SK-N-SH (cell line): ENCODE measurements around the gene SND1. TPM values are rescaled to one million over a fixed set of nuclear protein-coding genes. Genes with fewer than 3 reads are reported as not detected.

Source experiments
- CTCF ChIA-PET: fragments of 300-600, 350-600 bp; formaldehyde crosslinking; extraction: SDS; loops from one replicate; lab custom pipeline; 2021; lab: Yijun Ruan, JAX
- POLR2A ChIA-PET: fragments of 350-600 bp; sonication (Branson Sonifier 250); formaldehyde crosslinking; extraction: SDS; loops from one replicate; lab custom pipeline; 2020; ENCODE audit warnings: antibody characterized with exemption, inconsistent platforms; lab: Yijun Ruan, JAX
- DNase-seq: peaks from one replicate; pipeline ENCODE4 v3.0.0; 2012
- H2AFZ ChIP-seq: fragments of 200-600 bp; sonication (generic); 2 replicates; pipeline ENCODE4 v1.8.1; 2016; ENCODE audit warnings: antibody characterized with exemption, mild to moderate bottlenecking, low read depth
- H3F3A ChIP-seq: fragments of 200-600 bp; sonication (generic); replicated peaks from 2 replicates; pipeline ENCODE3; 2016; ENCODE audit warnings: antibody characterized with exemption, mild to moderate bottlenecking; ENCODE audit not compliant: insufficient read depth
- H3K27ac ChIP-seq, 2 experiments: fragments of 200-500 bp in 1 of 2; fragments of 200-600 bp in 1 of 2; sonication (Bioruptor generic) in 1 of 2; sonication (generic), shearing (Covaris generic) in 1 of 2; 2 replicates each; pipeline versions ENCODE4 v1.5.1 to v1.6.1; 2014 to 2016; ENCODE audit warnings: low read depth in 2 of 2, inconsistent platforms in 1 of 2, low read length in 1 of 2, mild to moderate bottlenecking in 1 of 2, mixed read lengths in 1 of 2
- H3K27me3 ChIP-seq: fragments of 200-600 bp; sonication (generic), shearing (Covaris generic); 2 replicates; pipeline ENCODE4 v1.6.1; 2016; ENCODE audit warnings: mixed run types; ENCODE audit not compliant: insufficient read depth
- H3K36me3 ChIP-seq, 2 experiments: fragments of 200-500 bp in 1 of 2; fragments of 200-600 bp in 1 of 2; sonication (Bioruptor generic) in 1 of 2; sonication (generic) in 1 of 2; replicated peaks in 1 of 2; 2 replicates each; pipeline versions ENCODE3 to v1.5.1; 2014 to 2016; ENCODE audit warnings: low read length in 1 of 2, mild to moderate bottlenecking in 1 of 2; ENCODE audit not compliant: insufficient read depth in 2 of 2, control insufficient read depth in 1 of 2
- H3K4me1 ChIP-seq, 2 experiments: fragments of 200-500 bp in 1 of 2; fragments of 200-600 bp in 1 of 2; sonication (Bioruptor generic) in 1 of 2; sonication (generic), shearing (Covaris generic) in 1 of 2; 2 replicates each; pipeline versions ENCODE4 v1.5.1 to v1.6.1; 2014 to 2016; ENCODE audit warnings: low read depth in 1 of 2, low read length in 1 of 2, mixed run types in 1 of 2; ENCODE audit not compliant: insufficient read depth in 2 of 2, control insufficient read depth in 1 of 2
- H3K4me2 ChIP-seq: fragments of 200-600 bp; sonication (generic), shearing (Covaris generic); 2 replicates; pipeline ENCODE4 v1.6.1; 2017; ENCODE audit warnings: mixed run types
- H3K4me3 ChIP-seq, 2 experiments: fragments of 200-500 bp in 1 of 2; fragments of 200-600 bp in 1 of 2; sonication (Bioruptor generic) in 1 of 2; sonication (generic), shearing (Covaris generic) in 1 of 2; 2 replicates each; pipeline versions ENCODE4 v1.5.1 to v1.8.1; 2014 to 2016; ENCODE audit warnings: low read depth in 2 of 2, inconsistent platforms in 1 of 2, low read length in 1 of 2, mild to moderate bottlenecking in 1 of 2, mixed read lengths in 1 of 2, moderate library complexity in 1 of 2
- H3K79me2 ChIP-seq: fragments of 200-600 bp; sonication (generic); 2 replicates; pipeline ENCODE4 v1.8.1; 2017; ENCODE audit warnings: mild to moderate bottlenecking; ENCODE audit not compliant: insufficient read depth
- H3K9ac ChIP-seq: fragments of 200-600 bp; sonication (generic); 2 replicates; pipeline ENCODE4 v1.6.1; 2017; ENCODE audit warnings: mixed run types
- H3K9me2 ChIP-seq: fragments of 200-600 bp; sonication (generic); 2 replicates; pipeline ENCODE4 v1.6.1; 2017; ENCODE audit warnings: mixed run types
- H3K9me3 ChIP-seq: fragments of 200-600 bp; sonication (generic); 2 replicates; pipeline ENCODE4 v1.6.1; 2017; ENCODE audit warnings: mixed run types, mild to moderate bottlenecking, moderate library complexity
- H4K20me1 ChIP-seq: fragments of 200-600 bp; sonication (generic); 2 replicates; pipeline ENCODE4 v1.6.1; 2017; ENCODE audit warnings: mild to moderate bottlenecking, mixed run types; ENCODE audit not compliant: insufficient read depth
- EP300 ChIP-seq, 2 experiments: IDR thresholded peaks; 2 replicates each; pipeline versions ENCODE4 v1.4.0 to v1.6.1; 2012; ENCODE audit warnings: borderline replicate concordance in 1 of 2, low read depth in 1 of 2, low read length in 1 of 2
- EZH2phosphoT487 ChIP-seq: fragments of 200-600 bp; sonication (generic); IDR thresholded peaks from 2 replicates; pipeline ENCODE4 v1.6.1; 2017; ENCODE audit warnings: low read depth, mixed run types, mild to moderate bottlenecking, antibody characterized with exemption, moderate library complexity, borderline replicate concordance
- FOSL2 ChIP-seq: IDR thresholded peaks from 2 replicates; pipeline ENCODE4 v1.4.0; 2012; ENCODE audit warnings: low read depth, mild to moderate bottlenecking, moderate library complexity, borderline replicate concordance
- FOXJ3 ChIP-seq: sonication (generic); formaldehyde crosslinking; IDR thresholded peaks from 2 replicates; pipeline ENCODE4 v1.5.1; 2020; ENCODE audit warnings: mild to moderate bottlenecking, missing genetic modification reagents
- FOXM1 ChIP-seq: IDR thresholded peaks from 2 replicates; pipeline ENCODE4 v1.4.0; 2012; ENCODE audit warnings: low read depth, mild to moderate bottlenecking
- JUND ChIP-seq: IDR thresholded peaks from 2 replicates; pipeline ENCODE4 v1.4.0; 2012
- MEF2A ChIP-seq: IDR thresholded peaks from 2 replicates; pipeline ENCODE4 v1.4.0; 2012; ENCODE audit warnings: low read depth, borderline replicate concordance
- MXI1 ChIP-seq: IDR thresholded peaks from 2 replicates; pipeline ENCODE4 v1.6.1; 2012; ENCODE audit warnings: mild to moderate bottlenecking, low read depth, low read length, improper control_type of control experiment
- RAD21 ChIP-seq: IDR thresholded peaks from 2 replicates; pipeline ENCODE4 v1.6.1; 2012; ENCODE audit warnings: mild to moderate bottlenecking, low read length
- RCOR1 ChIP-seq: fragments of 150-350 bp; IDR thresholded peaks from 2 replicates; pipeline ENCODE4 v1.6.1; 2017; ENCODE audit warnings: antibody characterized with exemption, low read length
- RFX5 ChIP-seq: IDR thresholded peaks from 2 replicates; pipeline ENCODE4 v1.6.1; 2012; ENCODE audit warnings: mild to moderate bottlenecking, improper control_type of control experiment, low read length
- RXRA ChIP-seq: IDR thresholded peaks from 2 replicates; pipeline ENCODE4 v1.4.0; 2012; ENCODE audit warnings: low read depth, mild to moderate bottlenecking, borderline replicate concordance
- SIN3A ChIP-seq: IDR thresholded peaks from 2 replicates; pipeline ENCODE4 v1.6.1; 2012; ENCODE audit warnings: low read depth, mild to moderate bottlenecking, low read length, moderate library complexity, borderline replicate concordance
- TAF1 ChIP-seq: IDR thresholded peaks from 2 replicates; pipeline ENCODE4 v1.6.1; 2012; ENCODE audit warnings: low read depth, mild to moderate bottlenecking, low read length, moderate library complexity, borderline replicate concordance
- TCF12 ChIP-seq: IDR thresholded peaks from 2 replicates; pipeline ENCODE4 v1.4.0; 2012
- YY1 ChIP-seq: IDR thresholded peaks from 2 replicates; pipeline ENCODE4 v1.4.0; 2012; ENCODE audit warnings: low read depth, mild to moderate bottlenecking
- WGBS: methylation state at CpG from one replicate; pipeline ENCODE4 v1.1.6; 2017; ENCODE audit warnings: low lambda C conversion rate; 5-methylcytosine and 5-hydroxymethylcytosine counted together
- polyA plus RNA-seq, 3 experiments: library from polyadenylated mRNA; depleted of rRNA; stranded (reverse); fragments of >200 nt; gene quantifications; 2 replicates each; pipeline ENCODE4 v1.2.3, GENCODE V29; 2012
- small RNA-seq, 7 experiments: library from RNA; depleted of rRNA; stranded (forward); fragments of <200 nt; gene quantifications; one replicate each; pipeline ENCODE3, GENCODE V24; 2012
- TF ChIP-seq, protein P1 (sequence below): IDR thresholded peaks from 2 replicates; pipeline ENCODE4 v1.4.0; 2012; ENCODE audit warnings: low read depth, borderline replicate concordance
- TF ChIP-seq, protein P2 (sequence below): IDR thresholded peaks from 2 replicates; pipeline ENCODE4 v1.6.1; 2012; ENCODE audit warnings: mild to moderate bottlenecking, low read depth, low read length, moderate library complexity

The SND1 gene
- polyA plus RNA-seq, 1 of the 3 experiments (the other 2 are of a cell fraction): 165 TPM

DNA sequence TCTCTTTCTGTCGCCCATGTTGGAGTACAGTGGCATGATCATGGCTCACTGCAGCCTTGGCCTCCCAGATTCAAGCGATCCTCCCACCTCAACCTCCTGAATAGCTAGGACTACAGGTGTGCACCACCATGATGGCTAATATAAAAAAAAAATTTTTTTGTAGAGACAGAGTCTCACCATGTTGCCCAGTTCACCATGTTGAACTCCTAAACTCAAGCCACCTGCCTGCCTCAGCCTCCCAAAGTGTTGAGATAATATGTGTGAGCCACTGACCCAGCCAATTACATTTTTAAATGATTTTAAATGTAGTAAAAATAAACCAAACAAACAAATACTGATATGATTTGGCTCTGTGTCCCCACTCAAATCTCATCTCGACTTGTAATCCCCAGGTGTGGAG is 487.4 kb downstream of the SND1 start (continued):
- no peak for TF ChIP-seq RFX5

DNA sequence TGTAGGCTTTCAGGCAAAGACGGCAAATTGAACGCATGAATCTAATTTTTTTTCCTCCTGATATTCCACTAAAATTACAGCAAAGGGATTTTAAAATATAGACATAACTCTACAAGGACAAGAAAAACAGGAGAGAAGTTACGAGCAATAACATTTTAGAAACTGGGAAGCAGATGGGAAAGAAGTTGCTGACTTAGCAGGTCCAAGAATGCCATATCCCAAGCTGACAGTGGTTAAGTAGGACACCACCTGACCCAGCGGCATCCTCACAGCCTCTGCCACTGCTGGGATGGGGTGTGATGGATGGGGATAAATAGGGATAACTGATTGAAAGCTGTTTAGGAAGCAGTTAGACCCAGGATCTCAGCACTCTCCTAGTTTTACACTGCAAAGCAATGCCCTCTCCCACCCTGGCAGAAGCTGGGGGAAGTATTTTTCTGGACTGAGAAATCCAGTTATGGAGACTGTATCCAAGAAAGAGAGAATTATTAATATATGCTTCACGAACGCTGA is 489.7 kb downstream of the SND1 start:
- Histone ChIP-seq H3K4me2 (no peak overlapping the region), H3K4me3 (no peak overlapping the region), H3K9me2 (no peaks in the 10 kb centered on the region; the same call in 1 of the 2 replicates), H2AFZ (no peak overlapping the region), H3K27ac (no peak overlapping the region), H3K27me3 (peaks cover 5% of the 10 kb centered on the region; the same call in 1 of the 2 replicates), H3K9me3 (no peaks in the 10 kb centered on the region), H3K9ac (no peak overlapping the region), H3K36me3 (no peaks in the 10 kb centered on the region), H3F3A (no peaks in the 10 kb centered on the region), H4K20me1 (no peaks in the 10 kb centered on the region), H3K4me1 (no peaks in the 10 kb centered on the region), H3K79me2 (no peaks in the 10 kb centered on the region)
- POLR2A ChIA-PET: no interaction called here
- CTCF ChIA-PET: interaction anchor here (1.0 to 1.3 kb wide), 4 partner anchors 33 to 106 kb away, joined by 3 to 9 read pairs (median 4); no protein-coding TSS in a partner anchor
- TF ChIP-seq TAF1 (no peak), FOXM1 (no peak), FOXJ3 (CRISPR knock-in tag) (no peak), MEF2A (no peak), EZH2phosphoT487 (no peak), SIN3A (no peak), YY1 (no peak), RXRA (no peak), MXI1 (no peak), RCOR1 (no peak), EP300 (IDR thresholded peaks at IDR 0.05; ENCODE audit: borderline replicate concordance in 1 of 2, low read depth in 1 of 2, low read length in 1 of 2) (no peak), JUND (no peak), RAD21 (no peak), TCF12 (no peak), FOSL2 (no peak)
- TF ChIP-seq, protein P1, sequence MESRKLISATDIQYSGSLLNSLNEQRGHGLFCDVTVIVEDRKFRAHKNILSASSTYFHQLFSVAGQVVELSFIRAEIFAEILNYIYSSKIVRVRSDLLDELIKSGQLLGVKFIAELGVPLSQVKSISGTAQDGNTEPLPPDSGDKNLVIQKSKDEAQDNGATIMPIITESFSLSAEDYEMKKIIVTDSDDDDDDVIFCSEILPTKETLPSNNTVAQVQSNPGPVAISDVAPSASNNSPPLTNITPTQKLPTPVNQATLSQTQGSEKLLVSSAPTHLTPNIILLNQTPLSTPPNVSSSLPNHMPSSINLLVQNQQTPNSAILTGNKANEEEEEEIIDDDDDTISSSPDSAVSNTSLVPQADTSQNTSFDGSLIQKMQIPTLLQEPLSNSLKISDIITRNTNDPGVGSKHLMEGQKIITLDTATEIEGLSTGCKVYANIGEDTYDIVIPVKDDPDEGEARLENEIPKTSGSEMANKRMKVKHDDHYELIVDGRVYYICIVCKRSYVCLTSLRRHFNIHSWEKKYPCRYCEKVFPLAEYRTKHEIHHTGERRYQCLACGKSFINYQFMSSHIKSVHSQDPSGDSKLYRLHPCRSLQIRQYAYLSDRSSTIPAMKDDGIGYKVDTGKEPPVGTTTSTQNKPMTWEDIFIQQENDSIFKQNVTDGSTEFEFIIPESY: no peak
- TF ChIP-seq, protein P2, sequence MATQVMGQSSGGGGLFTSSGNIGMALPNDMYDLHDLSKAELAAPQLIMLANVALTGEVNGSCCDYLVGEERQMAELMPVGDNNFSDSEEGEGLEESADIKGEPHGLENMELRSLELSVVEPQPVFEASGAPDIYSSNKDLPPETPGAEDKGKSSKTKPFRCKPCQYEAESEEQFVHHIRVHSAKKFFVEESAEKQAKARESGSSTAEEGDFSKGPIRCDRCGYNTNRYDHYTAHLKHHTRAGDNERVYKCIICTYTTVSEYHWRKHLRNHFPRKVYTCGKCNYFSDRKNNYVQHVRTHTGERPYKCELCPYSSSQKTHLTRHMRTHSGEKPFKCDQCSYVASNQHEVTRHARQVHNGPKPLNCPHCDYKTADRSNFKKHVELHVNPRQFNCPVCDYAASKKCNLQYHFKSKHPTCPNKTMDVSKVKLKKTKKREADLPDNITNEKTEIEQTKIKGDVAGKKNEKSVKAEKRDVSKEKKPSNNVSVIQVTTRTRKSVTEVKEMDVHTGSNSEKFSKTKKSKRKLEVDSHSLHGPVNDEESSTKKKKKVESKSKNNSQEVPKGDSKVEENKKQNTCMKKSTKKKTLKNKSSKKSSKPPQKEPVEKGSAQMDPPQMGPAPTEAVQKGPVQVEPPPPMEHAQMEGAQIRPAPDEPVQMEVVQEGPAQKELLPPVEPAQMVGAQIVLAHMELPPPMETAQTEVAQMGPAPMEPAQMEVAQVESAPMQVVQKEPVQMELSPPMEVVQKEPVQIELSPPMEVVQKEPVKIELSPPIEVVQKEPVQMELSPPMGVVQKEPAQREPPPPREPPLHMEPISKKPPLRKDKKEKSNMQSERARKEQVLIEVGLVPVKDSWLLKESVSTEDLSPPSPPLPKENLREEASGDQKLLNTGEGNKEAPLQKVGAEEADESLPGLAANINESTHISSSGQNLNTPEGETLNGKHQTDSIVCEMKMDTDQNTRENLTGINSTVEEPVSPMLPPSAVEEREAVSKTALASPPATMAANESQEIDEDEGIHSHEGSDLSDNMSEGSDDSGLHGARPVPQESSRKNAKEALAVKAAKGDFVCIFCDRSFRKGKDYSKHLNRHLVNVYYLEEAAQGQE: no peak
- DNase-seq: no peak
- whole genome bisulfite sequencing: 67% methylated on average over 6 of the region's 6 CpGs

Small RNA genes lying within 50 kb of the gene (small RNA-seq; reads per million reads assigned to genes)
- gene MIR593: 0 reads per million in 7 experiments

Other genes starting within 250 kb of the SND1 start
- gene GCC1, start 66.6 kb upstream of the SND1 start, polyA plus RNA-seq (2012; rRNA removed): 8.4 and 10.3 TPM in 2 replicates
- gene ARF5, start 63.8 kb upstream of the SND1 start, polyA plus RNA-seq (2012; rRNA removed): 466 and 562 TPM in 2 replicates
- 2.4 and 2.5 TPM in 2 replicates for gene FSCN3, start 58.5 kb upstream of the SND1 start, polyA plus RNA-seq (2012; rRNA removed)
- gene PAX4, start 34.1 kb upstream of the SND1 start, polyA plus RNA-seq (2012; rRNA removed): not detected in 2 replicates